SK-N-SH (cell line): ENCODE data around the gene SYNPO2. TPM values are rescaled to one million over a fixed set of nuclear protein-coding genes. Genes with fewer than 3 reads are reported as not detected.

ENCODE experiments used
- CTCF ChIA-PET: fragments of 300-600, 350-600 bp; formaldehyde crosslinking; extraction: SDS; loops from one replicate; lab custom pipeline; 2021; lab: Yijun Ruan, JAX
- POLR2A ChIA-PET: fragments of 350-600 bp; sonication (Branson Sonifier 250); formaldehyde crosslinking; extraction: SDS; loops from one replicate; lab custom pipeline; 2020; ENCODE audit warnings: antibody characterized with exemption, inconsistent platforms; lab: Yijun Ruan, JAX
- DNase-seq: peaks from one replicate; pipeline ENCODE4 v3.0.0; 2012
- H2AFZ ChIP-seq: fragments of 200-600 bp; sonication (generic); 2 replicates; pipeline ENCODE4 v1.8.1; 2016; ENCODE audit warnings: antibody characterized with exemption, mild to moderate bottlenecking, low read depth
- H3F3A ChIP-seq: fragments of 200-600 bp; sonication (generic); replicated peaks from 2 replicates; pipeline ENCODE3; 2016; ENCODE audit warnings: antibody characterized with exemption, mild to moderate bottlenecking; ENCODE audit not compliant: insufficient read depth
- H3K27ac ChIP-seq, 2 experiments: fragments of 200-500 bp in 1 of 2; fragments of 200-600 bp in 1 of 2; sonication (Bioruptor generic) in 1 of 2; sonication (generic), shearing (Covaris generic) in 1 of 2; 2 replicates each; pipeline versions ENCODE4 v1.5.1 to v1.6.1; 2014 to 2016; ENCODE audit warnings: low read depth in 2 of 2, inconsistent platforms in 1 of 2, low read length in 1 of 2, mild to moderate bottlenecking in 1 of 2, mixed read lengths in 1 of 2
- H3K27me3 ChIP-seq: fragments of 200-600 bp; sonication (generic), shearing (Covaris generic); 2 replicates; pipeline ENCODE4 v1.6.1; 2016; ENCODE audit warnings: mixed run types; ENCODE audit not compliant: insufficient read depth
- H3K36me3 ChIP-seq, 2 experiments: fragments of 200-500 bp in 1 of 2; fragments of 200-600 bp in 1 of 2; sonication (Bioruptor generic) in 1 of 2; sonication (generic) in 1 of 2; replicated peaks in 1 of 2; 2 replicates each; pipeline versions ENCODE3 to v1.5.1; 2014 to 2016; ENCODE audit warnings: low read length in 1 of 2, mild to moderate bottlenecking in 1 of 2; ENCODE audit not compliant: insufficient read depth in 2 of 2, control insufficient read depth in 1 of 2
- H3K4me1 ChIP-seq, 2 experiments: fragments of 200-500 bp in 1 of 2; fragments of 200-600 bp in 1 of 2; sonication (Bioruptor generic) in 1 of 2; sonication (generic), shearing (Covaris generic) in 1 of 2; 2 replicates each; pipeline versions ENCODE4 v1.5.1 to v1.6.1; 2014 to 2016; ENCODE audit warnings: low read depth in 1 of 2, low read length in 1 of 2, mixed run types in 1 of 2; ENCODE audit not compliant: insufficient read depth in 2 of 2, control insufficient read depth in 1 of 2
- H3K4me2 ChIP-seq: fragments of 200-600 bp; sonication (generic), shearing (Covaris generic); 2 replicates; pipeline ENCODE4 v1.6.1; 2017; ENCODE audit warnings: mixed run types
- H3K4me3 ChIP-seq, 2 experiments: fragments of 200-500 bp in 1 of 2; fragments of 200-600 bp in 1 of 2; sonication (Bioruptor generic) in 1 of 2; sonication (generic), shearing (Covaris generic) in 1 of 2; 2 replicates each; pipeline versions ENCODE4 v1.5.1 to v1.8.1; 2014 to 2016; ENCODE audit warnings: low read depth in 2 of 2, inconsistent platforms in 1 of 2, low read length in 1 of 2, mild to moderate bottlenecking in 1 of 2, mixed read lengths in 1 of 2, moderate library complexity in 1 of 2
- H3K79me2 ChIP-seq: fragments of 200-600 bp; sonication (generic); 2 replicates; pipeline ENCODE4 v1.8.1; 2017; ENCODE audit warnings: mild to moderate bottlenecking; ENCODE audit not compliant: insufficient read depth
- H3K9ac ChIP-seq: fragments of 200-600 bp; sonication (generic); 2 replicates; pipeline ENCODE4 v1.6.1; 2017; ENCODE audit warnings: mixed run types
- H3K9me2 ChIP-seq: fragments of 200-600 bp; sonication (generic); 2 replicates; pipeline ENCODE4 v1.6.1; 2017; ENCODE audit warnings: mixed run types
- H3K9me3 ChIP-seq: fragments of 200-600 bp; sonication (generic); 2 replicates; pipeline ENCODE4 v1.6.1; 2017; ENCODE audit warnings: mixed run types, mild to moderate bottlenecking, moderate library complexity
- H4K20me1 ChIP-seq: fragments of 200-600 bp; sonication (generic); 2 replicates; pipeline ENCODE4 v1.6.1; 2017; ENCODE audit warnings: mild to moderate bottlenecking, mixed run types; ENCODE audit not compliant: insufficient read depth
- EZH2phosphoT487 ChIP-seq: fragments of 200-600 bp; sonication (generic); IDR thresholded peaks from 2 replicates; pipeline ENCODE4 v1.6.1; 2017; ENCODE audit warnings: low read depth, mixed run types, mild to moderate bottlenecking, antibody characterized with exemption, moderate library complexity, borderline replicate concordance
- FOSL2 ChIP-seq: IDR thresholded peaks from 2 replicates; pipeline ENCODE4 v1.4.0; 2012; ENCODE audit warnings: low read depth, mild to moderate bottlenecking, moderate library complexity, borderline replicate concordance
- FOXM1 ChIP-seq: IDR thresholded peaks from 2 replicates; pipeline ENCODE4 v1.4.0; 2012; ENCODE audit warnings: low read depth, mild to moderate bottlenecking
- GABPA ChIP-seq: IDR thresholded peaks from 2 replicates; pipeline ENCODE4 v1.4.0; 2012; ENCODE audit warnings: low read depth, mild to moderate bottlenecking
- JUND ChIP-seq: IDR thresholded peaks from 2 replicates; pipeline ENCODE4 v1.4.0; 2012
- NFIC ChIP-seq: IDR thresholded peaks from 2 replicates; pipeline ENCODE4 v1.4.0; 2012; ENCODE audit warnings: borderline replicate concordance
- RCOR1 ChIP-seq: fragments of 150-350 bp; IDR thresholded peaks from 2 replicates; pipeline ENCODE4 v1.6.1; 2017; ENCODE audit warnings: antibody characterized with exemption, low read length
- RFX5 ChIP-seq: IDR thresholded peaks from 2 replicates; pipeline ENCODE4 v1.6.1; 2012; ENCODE audit warnings: mild to moderate bottlenecking, improper control_type of control experiment, low read length
- RXRA ChIP-seq: IDR thresholded peaks from 2 replicates; pipeline ENCODE4 v1.4.0; 2012; ENCODE audit warnings: low read depth, mild to moderate bottlenecking, borderline replicate concordance
- SIN3A ChIP-seq: IDR thresholded peaks from 2 replicates; pipeline ENCODE4 v1.6.1; 2012; ENCODE audit warnings: low read depth, mild to moderate bottlenecking, low read length, moderate library complexity, borderline replicate concordance
- TAF1 ChIP-seq: IDR thresholded peaks from 2 replicates; pipeline ENCODE4 v1.6.1; 2012; ENCODE audit warnings: low read depth, mild to moderate bottlenecking, low read length, moderate library complexity, borderline replicate concordance
- TCF12 ChIP-seq: IDR thresholded peaks from 2 replicates; pipeline ENCODE4 v1.4.0; 2012
- YY1 ChIP-seq: IDR thresholded peaks from 2 replicates; pipeline ENCODE4 v1.4.0; 2012; ENCODE audit warnings: low read depth, mild to moderate bottlenecking
- WGBS: methylation state at CpG from one replicate; pipeline ENCODE4 v1.1.6; 2017; ENCODE audit warnings: low lambda C conversion rate; 5-methylcytosine and 5-hydroxymethylcytosine counted together
- polyA plus RNA-seq, 3 experiments: library from polyadenylated mRNA; depleted of rRNA; stranded (reverse); fragments of >200 nt; gene quantifications; 2 replicates each; pipeline ENCODE4 v1.2.3, GENCODE V29; 2012
- TF ChIP-seq, protein P1 (sequence below): IDR thresholded peaks from 2 replicates; pipeline ENCODE4 v1.4.0; 2012; ENCODE audit warnings: low read depth, borderline replicate concordance
- TF ChIP-seq, protein P2 (sequence below): fragments of 200-600 bp; sonication (generic); IDR thresholded peaks from 2 replicates; pipeline ENCODE4 v1.6.1; 2017; ENCODE audit warnings: antibody characterized with exemption, mild to moderate bottlenecking, moderate library complexity
- TF ChIP-seq, protein P3 (sequence below): fragments of 150-350 bp; IDR thresholded peaks from 2 replicates; pipeline ENCODE4 v1.6.1; 2016; ENCODE audit warnings: mild to moderate bottlenecking, low read depth, low read length
- TF ChIP-seq, protein P4 (sequence below): IDR thresholded peaks from 2 replicates; pipeline ENCODE4; 2012
- TF ChIP-seq, protein P5 (sequence below): IDR thresholded peaks from 2 replicates; pipeline ENCODE4 v1.4.0; 2012; ENCODE audit warnings: low read depth

Gene SYNPO2
- polyA plus RNA-seq, 1 of the 3 experiments (the other 2 are of a cell fraction) = 7.2 TPM

DNA sequence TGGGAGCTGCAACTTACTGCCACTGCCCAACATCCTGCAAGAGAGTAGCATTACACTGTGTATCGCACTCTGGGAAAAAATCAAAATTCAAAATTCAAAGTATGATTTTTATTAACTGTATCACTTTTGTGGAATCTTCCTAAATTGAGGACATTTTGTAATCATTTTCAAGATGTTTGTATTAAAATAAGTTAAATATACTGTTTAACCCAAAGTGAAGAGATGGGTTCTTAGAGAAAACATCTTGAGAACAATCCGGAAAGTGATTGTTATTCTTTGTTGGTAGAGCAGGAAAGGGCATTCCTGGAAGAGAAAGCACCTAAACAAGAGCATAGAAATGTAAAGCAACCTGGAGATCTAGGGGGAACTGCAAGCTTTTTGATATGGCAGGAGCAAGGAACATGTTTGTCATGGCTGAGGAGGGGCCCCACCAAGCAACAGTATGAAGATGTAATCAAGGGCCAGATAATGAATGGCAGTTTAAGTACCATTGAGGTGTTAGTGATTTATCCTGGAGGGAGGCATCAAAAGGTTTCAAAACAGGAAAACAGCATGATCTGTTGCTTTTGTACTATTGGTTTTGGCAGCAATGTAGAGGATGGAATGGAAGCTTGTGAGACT is 38.7 kb upstream of the SYNPO2 start:
- no peaks in the 10 kb centered on the region for H3K36me3 ChIP-seq
- H3K79me2 ChIP-seq = no peaks in the 10 kb centered on the region
- H3K4me3 ChIP-seq = 0 out of 4 replicates have a peak overlapping the region, but pooled peaks of 1 of the 2 experiments have one; percentile 24
- H3F3A ChIP-seq = no peaks in the 10 kb centered on the region
- WGBS = 95% methylated on average over 2 of the region's 2 CpGs
- CTCF ChIA-PET = interaction anchor here (1.8 to 5.5 kb wide), 2 partner anchors 10 to 15 kb away, joined by 5 to 46 read pairs; no protein-coding TSS in a partner anchor
- TF ChIP-seq NFIC (no peak), YY1 (no peak), SIN3A (no peak), JUND (no peak), FOSL2 (no peak), TCF12 (no peak), RCOR1 (no peak), TAF1 (no peak), RFX5 (no peak), RXRA (no peak), EZH2phosphoT487 (no peak), GABPA (no peak), FOXM1 (no peak)
- TF ChIP-seq, protein P1, sequence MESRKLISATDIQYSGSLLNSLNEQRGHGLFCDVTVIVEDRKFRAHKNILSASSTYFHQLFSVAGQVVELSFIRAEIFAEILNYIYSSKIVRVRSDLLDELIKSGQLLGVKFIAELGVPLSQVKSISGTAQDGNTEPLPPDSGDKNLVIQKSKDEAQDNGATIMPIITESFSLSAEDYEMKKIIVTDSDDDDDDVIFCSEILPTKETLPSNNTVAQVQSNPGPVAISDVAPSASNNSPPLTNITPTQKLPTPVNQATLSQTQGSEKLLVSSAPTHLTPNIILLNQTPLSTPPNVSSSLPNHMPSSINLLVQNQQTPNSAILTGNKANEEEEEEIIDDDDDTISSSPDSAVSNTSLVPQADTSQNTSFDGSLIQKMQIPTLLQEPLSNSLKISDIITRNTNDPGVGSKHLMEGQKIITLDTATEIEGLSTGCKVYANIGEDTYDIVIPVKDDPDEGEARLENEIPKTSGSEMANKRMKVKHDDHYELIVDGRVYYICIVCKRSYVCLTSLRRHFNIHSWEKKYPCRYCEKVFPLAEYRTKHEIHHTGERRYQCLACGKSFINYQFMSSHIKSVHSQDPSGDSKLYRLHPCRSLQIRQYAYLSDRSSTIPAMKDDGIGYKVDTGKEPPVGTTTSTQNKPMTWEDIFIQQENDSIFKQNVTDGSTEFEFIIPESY = no peak
- TF ChIP-seq, protein P2, sequence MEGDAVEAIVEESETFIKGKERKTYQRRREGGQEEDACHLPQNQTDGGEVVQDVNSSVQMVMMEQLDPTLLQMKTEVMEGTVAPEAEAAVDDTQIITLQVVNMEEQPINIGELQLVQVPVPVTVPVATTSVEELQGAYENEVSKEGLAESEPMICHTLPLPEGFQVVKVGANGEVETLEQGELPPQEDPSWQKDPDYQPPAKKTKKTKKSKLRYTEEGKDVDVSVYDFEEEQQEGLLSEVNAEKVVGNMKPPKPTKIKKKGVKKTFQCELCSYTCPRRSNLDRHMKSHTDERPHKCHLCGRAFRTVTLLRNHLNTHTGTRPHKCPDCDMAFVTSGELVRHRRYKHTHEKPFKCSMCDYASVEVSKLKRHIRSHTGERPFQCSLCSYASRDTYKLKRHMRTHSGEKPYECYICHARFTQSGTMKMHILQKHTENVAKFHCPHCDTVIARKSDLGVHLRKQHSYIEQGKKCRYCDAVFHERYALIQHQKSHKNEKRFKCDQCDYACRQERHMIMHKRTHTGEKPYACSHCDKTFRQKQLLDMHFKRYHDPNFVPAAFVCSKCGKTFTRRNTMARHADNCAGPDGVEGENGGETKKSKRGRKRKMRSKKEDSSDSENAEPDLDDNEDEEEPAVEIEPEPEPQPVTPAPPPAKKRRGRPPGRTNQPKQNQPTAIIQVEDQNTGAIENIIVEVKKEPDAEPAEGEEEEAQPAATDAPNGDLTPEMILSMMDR = no peak
- TF ChIP-seq, protein P3, sequence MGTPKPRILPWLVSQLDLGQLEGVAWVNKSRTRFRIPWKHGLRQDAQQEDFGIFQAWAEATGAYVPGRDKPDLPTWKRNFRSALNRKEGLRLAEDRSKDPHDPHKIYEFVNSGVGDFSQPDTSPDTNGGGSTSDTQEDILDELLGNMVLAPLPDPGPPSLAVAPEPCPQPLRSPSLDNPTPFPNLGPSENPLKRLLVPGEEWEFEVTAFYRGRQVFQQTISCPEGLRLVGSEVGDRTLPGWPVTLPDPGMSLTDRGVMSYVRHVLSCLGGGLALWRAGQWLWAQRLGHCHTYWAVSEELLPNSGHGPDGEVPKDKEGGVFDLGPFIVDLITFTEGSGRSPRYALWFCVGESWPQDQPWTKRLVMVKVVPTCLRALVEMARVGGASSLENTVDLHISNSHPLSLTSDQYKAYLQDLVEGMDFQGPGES = no peak
- TF ChIP-seq, protein P4, sequence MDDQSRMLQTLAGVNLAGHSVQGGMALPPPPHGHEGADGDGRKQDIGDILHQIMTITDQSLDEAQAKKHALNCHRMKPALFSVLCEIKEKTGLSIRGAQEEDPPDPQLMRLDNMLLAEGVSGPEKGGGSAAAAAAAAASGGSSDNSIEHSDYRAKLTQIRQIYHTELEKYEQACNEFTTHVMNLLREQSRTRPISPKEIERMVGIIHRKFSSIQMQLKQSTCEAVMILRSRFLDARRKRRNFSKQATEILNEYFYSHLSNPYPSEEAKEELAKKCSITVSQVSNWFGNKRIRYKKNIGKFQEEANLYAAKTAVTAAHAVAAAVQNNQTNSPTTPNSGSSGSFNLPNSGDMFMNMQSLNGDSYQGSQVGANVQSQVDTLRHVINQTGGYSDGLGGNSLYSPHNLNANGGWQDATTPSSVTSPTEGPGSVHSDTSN = no peak
- TF ChIP-seq, protein P5, sequence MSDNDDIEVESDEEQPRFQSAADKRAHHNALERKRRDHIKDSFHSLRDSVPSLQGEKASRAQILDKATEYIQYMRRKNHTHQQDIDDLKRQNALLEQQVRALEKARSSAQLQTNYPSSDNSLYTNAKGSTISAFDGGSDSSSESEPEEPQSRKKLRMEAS = no peak
- POLR2A ChIA-PET = no interaction called here
- H3K4me2 ChIP-seq = peak overlapping the region; percentile 68
- peak overlapping the region; percentile 94 for H2AFZ ChIP-seq
- no peak for DNase-seq
- H4K20me1 ChIP-seq = no peaks in the 10 kb centered on the region
- no peaks in the 10 kb centered on the region for H3K9me3 ChIP-seq
- no peaks in the 10 kb centered on the region for H3K9me2 ChIP-seq
- no peak overlapping the region for H3K9ac ChIP-seq
- H3K4me1 ChIP-seq = 0 out of 4 replicates have a peak, but pooled peaks cover 0 to 3% of the 10 kb centered on the region in 2 experiments
- no peak overlapping the region for H3K27ac ChIP-seq
- H3K27me3 ChIP-seq = no peaks in the 10 kb centered on the region
